ENCODE measurements around the gene C20orf202.
A peak's percentile ranks its signal among the peaks of the same experiment; 100 is the strongest.

Gene C20orf202

DNA sequence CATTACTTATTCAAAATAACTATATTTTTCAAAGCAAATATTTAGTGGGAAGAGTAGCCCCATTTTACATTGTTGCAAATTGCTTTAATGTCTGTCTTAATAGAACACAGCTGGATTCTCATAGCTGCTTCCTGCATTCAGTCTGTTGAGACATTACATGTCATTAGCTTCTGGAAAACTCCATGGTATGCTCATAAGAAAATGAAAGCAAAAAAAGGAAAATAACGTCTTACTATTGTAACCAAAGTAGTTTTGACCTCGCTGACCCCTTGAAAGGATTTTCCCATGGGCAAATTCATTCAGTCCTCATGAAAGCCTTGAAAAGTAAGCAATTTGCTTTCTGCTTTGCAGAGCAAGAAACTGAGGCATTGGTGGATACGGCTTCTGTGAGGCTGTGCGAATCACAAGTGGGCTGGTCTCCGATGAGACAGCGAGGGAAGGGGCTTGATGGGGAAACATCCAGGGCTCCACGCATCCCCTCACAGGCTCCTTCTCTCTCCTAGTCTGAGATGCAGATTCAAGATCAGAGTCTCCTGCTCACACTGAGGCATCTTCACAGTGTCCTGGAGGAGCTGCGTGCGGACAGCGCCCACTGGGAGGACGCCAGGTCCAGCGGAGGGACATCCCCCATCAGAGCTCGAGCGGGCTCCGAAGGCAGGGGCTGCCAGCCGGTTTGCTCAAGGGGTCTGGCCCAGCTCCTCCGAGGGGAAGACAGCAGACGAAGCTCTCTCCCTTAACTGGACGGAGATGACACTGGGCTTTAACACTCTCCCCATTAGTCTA lies 3.3 kb downstream of the C20orf202 start:
- no peak for DNase-seq

DNA sequence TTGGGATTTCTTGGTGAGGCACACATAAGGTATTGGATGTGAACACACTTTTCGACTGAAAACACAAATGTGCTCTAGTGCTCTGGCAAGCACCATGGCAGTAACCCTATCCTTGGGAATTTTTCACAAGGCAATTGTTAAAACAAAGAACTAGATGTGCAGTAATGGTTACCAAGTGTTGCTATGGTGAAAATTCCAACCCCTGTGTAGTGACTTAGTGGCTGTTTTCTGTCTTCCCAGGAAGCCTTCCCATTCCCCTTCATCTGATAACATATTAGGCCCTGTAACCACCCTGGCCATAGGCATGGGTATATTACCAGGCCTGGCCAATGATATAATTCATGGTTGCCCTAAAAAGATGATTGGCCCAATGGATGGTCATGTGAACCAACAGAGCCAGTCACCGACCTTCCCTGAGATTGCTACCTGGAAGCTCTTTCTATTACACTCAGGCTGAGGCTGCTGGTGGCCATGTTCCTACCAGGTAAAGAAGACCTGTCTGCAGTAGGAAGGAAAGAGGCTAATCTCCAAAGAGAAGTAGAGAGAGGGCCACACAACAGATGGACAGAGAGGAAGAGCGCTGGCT lies 4.1 kb downstream of the C20orf202 start:
- no peaks in the 10 kb centered on the region for H3K9me3 Mint-ChIP-seq
- TF ChIP-seq, protein P1, sequence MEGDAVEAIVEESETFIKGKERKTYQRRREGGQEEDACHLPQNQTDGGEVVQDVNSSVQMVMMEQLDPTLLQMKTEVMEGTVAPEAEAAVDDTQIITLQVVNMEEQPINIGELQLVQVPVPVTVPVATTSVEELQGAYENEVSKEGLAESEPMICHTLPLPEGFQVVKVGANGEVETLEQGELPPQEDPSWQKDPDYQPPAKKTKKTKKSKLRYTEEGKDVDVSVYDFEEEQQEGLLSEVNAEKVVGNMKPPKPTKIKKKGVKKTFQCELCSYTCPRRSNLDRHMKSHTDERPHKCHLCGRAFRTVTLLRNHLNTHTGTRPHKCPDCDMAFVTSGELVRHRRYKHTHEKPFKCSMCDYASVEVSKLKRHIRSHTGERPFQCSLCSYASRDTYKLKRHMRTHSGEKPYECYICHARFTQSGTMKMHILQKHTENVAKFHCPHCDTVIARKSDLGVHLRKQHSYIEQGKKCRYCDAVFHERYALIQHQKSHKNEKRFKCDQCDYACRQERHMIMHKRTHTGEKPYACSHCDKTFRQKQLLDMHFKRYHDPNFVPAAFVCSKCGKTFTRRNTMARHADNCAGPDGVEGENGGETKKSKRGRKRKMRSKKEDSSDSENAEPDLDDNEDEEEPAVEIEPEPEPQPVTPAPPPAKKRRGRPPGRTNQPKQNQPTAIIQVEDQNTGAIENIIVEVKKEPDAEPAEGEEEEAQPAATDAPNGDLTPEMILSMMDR (IDR thresholded peaks at IDR 0.05): no peak
- no peak for DNase-seq
- H3K36me3 Mint-ChIP-seq (ENCODE audit: low read depth): no peaks in the 10 kb centered on the region
- H3K4me3 Mint-ChIP-seq: no peak overlapping the region
- H3K4me1 Mint-ChIP-seq: peaks cover 6% of the 10 kb centered on the region
- H3K27ac Mint-ChIP-seq: no peak overlapping the region
- peaks cover 39% of the 10 kb centered on the region for H3K27me3 Mint-ChIP-seq (ENCODE audit: low read depth, poor library complexity)

More for the DNA sequence above, 3.3 kb downstream of the C20orf202 start:
- Mint-ChIP-seq H3K27ac (no peak overlapping the region), H3K4me3 (no peak overlapping the region), H3K27me3 (ENCODE audit: low read depth, poor library complexity) (peaks cover 36% of the 10 kb centered on the region), H3K4me1 (no peaks in the 10 kb centered on the region), H3K36me3 (ENCODE audit: low read depth) (no peaks in the 10 kb centered on the region), H3K9me3 (no peaks in the 10 kb centered on the region)
- TF ChIP-seq, protein P1 (IDR thresholded peaks at IDR 0.05): no peak

DNA sequence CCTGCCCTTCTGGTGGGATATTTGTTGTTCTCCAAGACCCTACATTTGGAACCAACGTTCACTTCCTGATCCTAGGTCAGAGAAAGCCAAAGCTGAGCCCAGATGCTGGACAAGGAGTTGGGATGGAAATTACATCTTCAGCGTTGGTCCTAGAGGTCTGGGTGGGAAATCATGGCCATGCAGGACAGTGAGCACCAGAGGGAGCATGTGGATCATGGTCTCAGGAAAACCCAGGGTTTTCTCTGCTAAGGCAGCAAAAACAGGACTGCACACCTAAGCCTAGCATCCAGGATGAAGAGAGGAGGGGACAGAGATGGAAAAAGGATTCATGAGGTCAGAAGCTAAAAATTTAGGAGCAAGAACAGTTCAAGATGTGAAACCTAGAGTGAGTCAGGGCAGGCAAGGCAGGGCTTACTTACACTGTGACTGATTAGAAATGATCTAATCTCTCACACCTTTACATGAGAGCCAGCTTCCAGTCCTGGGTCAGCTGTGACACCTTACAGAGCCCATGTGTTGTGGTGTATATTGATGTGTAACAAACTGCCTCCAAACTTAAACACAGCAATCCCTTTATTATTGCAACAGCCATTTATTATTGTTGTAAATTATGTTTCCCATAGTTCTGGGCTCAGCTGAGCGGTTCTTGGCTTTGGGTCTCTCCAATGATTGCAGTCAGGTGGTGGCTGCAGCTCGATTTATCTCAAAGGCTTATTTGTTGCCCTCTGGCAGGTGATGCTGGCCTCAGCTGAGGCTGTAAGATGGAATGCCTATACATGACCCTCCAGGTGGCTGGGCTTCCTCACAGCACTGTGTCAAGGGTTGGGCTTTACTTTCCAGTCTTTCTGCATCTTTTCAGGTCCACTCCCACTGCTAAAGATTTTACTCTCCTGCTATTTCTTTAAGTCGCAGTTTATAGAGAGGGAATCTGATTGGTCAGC lies 6.5 kb downstream of the C20orf202 start:
- Mint-ChIP-seq H3K36me3 (ENCODE audit: low read depth) (no peaks in the 10 kb centered on the region), H3K9me3 (no peaks in the 10 kb centered on the region), H3K4me3 (no peak overlapping the region), H3K4me1 (peaks cover 12% of the 10 kb centered on the region), H3K27me3 (ENCODE audit: low read depth, poor library complexity) (peaks cover 48% of the 10 kb centered on the region), H3K27ac (no peak overlapping the region)
- TF ChIP-seq, protein P1 (IDR thresholded peaks at IDR 0.05): peak; percentile 10
- no peak for DNase-seq

DNA sequence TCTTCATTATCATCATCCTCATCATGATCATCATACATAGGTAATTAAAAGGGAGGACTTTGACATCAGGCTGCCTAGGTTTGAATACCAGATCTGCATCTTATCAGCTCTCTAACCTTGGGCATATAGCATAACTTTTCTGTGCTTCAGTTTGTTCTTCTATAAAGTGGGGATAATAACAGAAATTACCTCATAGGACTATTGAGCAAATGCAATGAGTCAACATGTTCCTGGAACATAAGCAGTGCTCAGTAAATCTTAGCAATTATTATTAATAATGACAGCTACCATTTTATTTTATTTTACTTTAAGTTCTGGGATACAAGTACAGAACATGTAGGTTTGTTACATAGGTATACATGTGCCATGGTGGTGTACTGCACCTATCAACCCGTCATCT lies 7.2 kb downstream of the C20orf202 start:
- Mint-ChIP-seq H3K36me3 (ENCODE audit: low read depth) (no peaks in the 10 kb centered on the region), H3K27me3 (ENCODE audit: low read depth, poor library complexity) (peaks cover 47% of the 10 kb centered on the region), H3K9me3 (peaks cover 1% of the 10 kb centered on the region), H3K4me3 (no peak overlapping the region), H3K27ac (no peak overlapping the region), H3K4me1 (peaks cover 13% of the 10 kb centered on the region)
- DNase-seq: no peak
- TF ChIP-seq, protein P1 (IDR thresholded peaks at IDR 0.05): no peak

DNA sequence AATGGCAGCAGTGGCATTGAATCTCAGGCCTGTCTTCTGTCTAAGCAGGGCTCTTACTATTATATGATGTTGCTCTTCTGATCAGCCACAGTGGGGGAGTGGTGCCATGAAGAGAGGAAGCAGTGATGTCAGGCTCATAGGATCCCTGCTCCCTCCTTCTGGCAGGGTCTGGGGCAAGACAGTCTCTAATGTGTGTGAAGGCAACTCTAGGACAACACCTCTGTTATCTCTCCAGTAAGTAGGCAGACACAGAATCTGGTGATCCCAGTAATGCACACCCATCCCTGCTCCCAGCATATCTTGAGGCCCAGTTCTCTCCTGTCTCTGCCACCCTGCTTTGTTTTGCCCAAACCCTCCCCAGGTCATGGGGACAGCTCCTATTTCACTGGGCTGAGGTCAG lies 8.8 kb downstream of the C20orf202 start:
- Mint-ChIP-seq H3K4me3 (no peak overlapping the region), H3K36me3 (ENCODE audit: low read depth) (no peaks in the 10 kb centered on the region), H3K27me3 (ENCODE audit: low read depth, poor library complexity) (peaks cover 44% of the 10 kb centered on the region), H3K9me3 (peaks cover 4% of the 10 kb centered on the region), H3K4me1 (peaks cover 23% of the 10 kb centered on the region), H3K27ac (no peak overlapping the region)
- no peak for DNase-seq
- TF ChIP-seq, protein P1 (IDR thresholded peaks at IDR 0.05): no peak

Data from nephron progenitor cell (in vitro differentiated cells).